ENCODE measurements around the gene KIAA1958. TPM values are rescaled to one million over a fixed set of nuclear protein-coding genes. Genes with fewer than 3 reads are reported as not detected.

The KIAA1958 gene
- total RNA-seq, 1 donor from 2014 or later = 12.0 TPM

DNA sequence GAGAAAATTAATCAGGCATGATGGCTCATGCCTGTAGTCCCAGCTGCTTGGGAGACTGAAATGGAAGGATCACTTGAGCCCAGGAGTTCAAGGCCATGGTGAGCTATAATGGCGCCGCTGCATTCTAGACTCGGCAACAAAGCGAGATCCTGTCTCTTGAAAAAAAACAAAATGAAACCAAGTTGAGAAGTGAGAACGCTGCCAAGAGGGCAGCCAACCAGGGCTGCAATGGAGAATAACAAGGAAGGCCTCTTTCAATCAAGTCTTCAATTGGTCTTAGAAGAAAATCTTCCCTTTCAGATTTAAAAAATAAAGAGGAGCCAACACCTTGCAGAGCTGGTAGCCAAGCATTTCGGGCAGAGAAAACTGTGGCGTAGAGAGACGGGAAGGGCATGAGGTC, 14.7 kb downstream of the KIAA1958 start:
- no peak for DNase-seq (ENCODE audit: extremely low spot score in 2 of 2)
- Histone ChIP-seq H3K9me3 (no peaks in the 10 kb centered on the region), H3K4me3 (no peak overlapping the region), H3K27me3 (no peaks in the 10 kb centered on the region), H3K27ac (no peak overlapping the region), H3K36me3 (no peaks in the 10 kb centered on the region), H3K4me1 (peaks cover 21% of the 10 kb centered on the region)
- TF ChIP-seq POLR2A (IDR thresholded peaks at IDR 0.05) (no peak), POLR2AphosphoS5 (IDR thresholded peaks at IDR 0.05; ENCODE audit: insufficient read depth in 1 of 2, low read depth in 1 of 2) (no peak)
- TF ChIP-seq, protein P1, sequence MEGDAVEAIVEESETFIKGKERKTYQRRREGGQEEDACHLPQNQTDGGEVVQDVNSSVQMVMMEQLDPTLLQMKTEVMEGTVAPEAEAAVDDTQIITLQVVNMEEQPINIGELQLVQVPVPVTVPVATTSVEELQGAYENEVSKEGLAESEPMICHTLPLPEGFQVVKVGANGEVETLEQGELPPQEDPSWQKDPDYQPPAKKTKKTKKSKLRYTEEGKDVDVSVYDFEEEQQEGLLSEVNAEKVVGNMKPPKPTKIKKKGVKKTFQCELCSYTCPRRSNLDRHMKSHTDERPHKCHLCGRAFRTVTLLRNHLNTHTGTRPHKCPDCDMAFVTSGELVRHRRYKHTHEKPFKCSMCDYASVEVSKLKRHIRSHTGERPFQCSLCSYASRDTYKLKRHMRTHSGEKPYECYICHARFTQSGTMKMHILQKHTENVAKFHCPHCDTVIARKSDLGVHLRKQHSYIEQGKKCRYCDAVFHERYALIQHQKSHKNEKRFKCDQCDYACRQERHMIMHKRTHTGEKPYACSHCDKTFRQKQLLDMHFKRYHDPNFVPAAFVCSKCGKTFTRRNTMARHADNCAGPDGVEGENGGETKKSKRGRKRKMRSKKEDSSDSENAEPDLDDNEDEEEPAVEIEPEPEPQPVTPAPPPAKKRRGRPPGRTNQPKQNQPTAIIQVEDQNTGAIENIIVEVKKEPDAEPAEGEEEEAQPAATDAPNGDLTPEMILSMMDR (IDR thresholded peaks at IDR 0.05) = no peak
- intact Hi-C loops (cut with DNase I) = no loop called here

DNA sequence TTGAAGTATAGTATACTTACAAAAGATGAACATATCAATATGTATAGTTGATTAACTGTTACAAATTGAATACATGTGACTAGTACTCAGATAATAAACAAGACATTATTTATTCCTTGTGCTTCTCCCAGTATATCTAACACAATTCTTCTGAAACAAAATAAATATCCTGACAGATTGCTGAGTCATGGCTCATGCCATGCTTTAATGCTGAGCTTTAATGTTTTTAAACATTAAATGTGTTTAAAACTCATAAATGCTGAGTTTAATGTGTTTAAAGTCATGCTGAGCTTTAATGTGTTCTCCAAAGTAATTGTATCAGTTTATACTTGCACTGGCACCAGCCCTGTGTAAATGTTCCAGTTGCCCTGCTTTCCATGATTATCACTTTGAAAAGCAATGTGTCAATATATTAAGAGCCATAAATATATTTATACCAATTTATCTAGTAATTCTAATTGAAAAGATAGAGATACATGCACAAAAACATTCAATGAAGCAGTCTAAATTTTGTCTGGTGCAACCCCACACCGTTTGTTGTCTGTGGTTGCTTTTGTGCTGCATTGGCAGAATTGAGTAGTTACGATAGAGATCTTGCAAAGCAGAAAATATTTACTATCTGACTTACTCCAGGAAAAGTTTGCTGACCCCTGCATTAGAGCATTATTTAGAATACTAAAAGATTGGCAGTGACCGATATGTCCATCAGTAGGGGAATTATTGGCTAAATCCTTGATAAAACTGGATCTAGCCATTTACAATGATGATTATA, 15.7 kb downstream of the KIAA1958 start:
- Histone ChIP-seq H3K9me3 (no peaks in the 10 kb centered on the region), H3K27me3 (no peaks in the 10 kb centered on the region), H3K4me3 (no peak overlapping the region), H3K36me3 (no peaks in the 10 kb centered on the region), H3K27ac (no peak overlapping the region), H3K4me1 (peaks cover 14% of the 10 kb centered on the region)
- TF ChIP-seq POLR2A (IDR thresholded peaks at IDR 0.05) (no peak), POLR2AphosphoS5 (IDR thresholded peaks at IDR 0.05; ENCODE audit: insufficient read depth in 1 of 2, low read depth in 1 of 2) (no peak)
- TF ChIP-seq, protein P1 (IDR thresholded peaks at IDR 0.05) = no peak
- intact Hi-C loops (cut with DNase I) = no loop called here
- DNase-seq (ENCODE audit: extremely low spot score in 2 of 2) = no peak

DNA sequence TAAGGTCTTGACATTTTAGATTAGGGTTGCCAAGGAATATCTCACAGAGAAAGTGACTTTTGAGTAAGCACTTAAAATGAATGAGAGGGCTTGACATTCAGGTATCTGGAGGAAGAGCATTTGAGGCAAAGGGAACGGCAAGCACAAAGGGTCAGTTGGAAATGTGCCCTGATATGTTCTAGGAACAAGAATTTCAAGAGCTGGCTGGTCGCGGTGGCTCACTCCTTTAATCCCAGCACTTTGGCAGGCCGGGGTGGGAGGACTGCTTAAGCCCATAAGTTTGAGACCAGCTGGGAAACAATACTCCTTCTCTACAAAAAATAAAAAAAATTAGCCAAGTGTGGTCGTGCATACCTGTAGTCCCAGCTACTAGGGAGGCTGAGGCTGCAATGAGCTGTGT, 16.5 kb downstream of the KIAA1958 start:
- Histone ChIP-seq H3K27ac (no peak overlapping the region), H3K27me3 (no peaks in the 10 kb centered on the region), H3K36me3 (no peaks in the 10 kb centered on the region), H3K9me3 (no peaks in the 10 kb centered on the region), H3K4me1 (peaks cover 13% of the 10 kb centered on the region), H3K4me3 (no peak overlapping the region)
- intact Hi-C loops (cut with DNase I) = no loop called here
- TF ChIP-seq, protein P1 (IDR thresholded peaks at IDR 0.05) = no peak
- TF ChIP-seq POLR2AphosphoS5 (IDR thresholded peaks at IDR 0.05; ENCODE audit: insufficient read depth in 1 of 2, low read depth in 1 of 2) (no peak), POLR2A (IDR thresholded peaks at IDR 0.05) (no peak)
- no peak for DNase-seq (ENCODE audit: extremely low spot score in 2 of 2)

DNA sequence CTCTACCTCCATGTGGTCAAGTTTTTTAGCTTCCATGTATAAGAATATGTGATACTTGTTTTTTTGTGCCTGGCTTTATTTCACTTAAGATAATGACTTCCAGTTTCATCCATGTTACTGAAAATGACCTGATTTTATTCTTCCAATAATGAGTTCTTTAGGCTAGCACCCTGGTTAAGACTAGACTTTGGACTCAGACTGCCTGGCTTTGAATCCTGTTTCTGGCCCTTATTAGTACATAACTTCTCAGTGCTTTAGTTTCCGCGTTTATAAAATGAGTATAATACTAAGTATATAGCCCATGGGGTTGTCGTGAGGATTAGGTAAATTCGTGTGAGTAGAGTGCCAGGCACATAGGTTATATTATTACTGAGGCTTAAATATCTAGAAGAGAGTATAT, 18.5 kb downstream of the KIAA1958 start:
- Histone ChIP-seq H3K4me1 (peaks cover 18% of the 10 kb centered on the region), H3K27ac (no peak overlapping the region), H3K4me3 (no peak overlapping the region), H3K27me3 (no peaks in the 10 kb centered on the region), H3K36me3 (no peaks in the 10 kb centered on the region), H3K9me3 (no peaks in the 10 kb centered on the region)
- intact Hi-C loops (cut with DNase I) = no loop called here
- DNase-seq (ENCODE audit: extremely low spot score in 2 of 2) = no peak
- TF ChIP-seq POLR2A (IDR thresholded peaks at IDR 0.05) = no peak
- TF ChIP-seq, protein P1 (IDR thresholded peaks at IDR 0.05) = no peak
- TF ChIP-seq POLR2AphosphoS5 (IDR thresholded peaks at IDR 0.05; ENCODE audit: insufficient read depth in 1 of 2, low read depth in 1 of 2) = no peak

DNA sequence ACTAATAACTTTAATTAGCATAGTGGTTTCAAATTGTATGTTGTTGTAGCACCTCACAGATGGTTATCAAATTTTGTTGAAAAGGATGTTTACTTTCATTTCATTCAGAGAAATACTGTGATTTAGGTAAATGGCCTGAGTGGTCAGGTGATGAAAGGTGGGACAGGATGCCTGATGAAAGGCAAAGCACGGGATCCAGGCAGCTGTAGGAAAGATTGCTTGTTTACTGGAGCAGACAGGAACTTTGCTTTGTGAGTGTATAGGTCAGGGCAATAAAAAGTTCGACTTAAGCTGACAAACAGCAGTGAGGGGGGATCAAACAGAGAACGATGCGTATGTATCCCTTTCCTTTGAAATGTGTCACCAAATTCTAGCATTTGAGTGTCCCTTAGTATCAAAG, 19.0 kb downstream of the KIAA1958 start:
- no peaks in the 10 kb centered on the region for H3K27me3 ChIP-seq
- intact Hi-C loops (cut with DNase I) = no loop called here
- no peak overlapping the region for H3K4me3 ChIP-seq
- H3K9me3 ChIP-seq = no peaks in the 10 kb centered on the region
- H3K36me3 ChIP-seq = no peaks in the 10 kb centered on the region
- no peak for DNase-seq (ENCODE audit: extremely low spot score in 2 of 2)
- H3K27ac ChIP-seq = no peak overlapping the region
- TF ChIP-seq POLR2A (IDR thresholded peaks at IDR 0.05) (no peak), POLR2AphosphoS5 (IDR thresholded peaks at IDR 0.05; ENCODE audit: insufficient read depth in 1 of 2, low read depth in 1 of 2) (no peak)
- TF ChIP-seq, protein P1 (IDR thresholded peaks at IDR 0.05) = no peak
- H3K4me1 ChIP-seq = peaks cover 21% of the 10 kb centered on the region
